Inflammatory macrophage (primary cell): ENCODE results near the gene FRAT2.

ENCODE experiments used
- DNase-seq, 2 donors: peaks; one replicate each; pipeline ENCODE4 v3.0.0-alpha.2; 2020 to 2022

Gene FRAT2

GRCh38 chr10:97323501-97323900 lies 11.0 kb downstream of the FRAT2 start:
- no peak for DNase-seq

- no peak for DNase-seq
These were observed 12.7 kb downstream of the FRAT2 start for GRCh38 chr10:97321804-97322190.

GRCh38 chr10:97321032-97321803 lies 13.3 kb downstream of the FRAT2 start:
- peak; percentile 84 to 85 for DNase-seq

GRCh38 chr10:97320480-97321031 lies 14.0 kb downstream of the FRAT2 start:
- DNase-seq: no peak

- peak; percentile 66 to 69 for DNase-seq
These were observed 14.7 kb downstream of the FRAT2 start for GRCh38 chr10:97319671-97320479.

- DNase-seq: peak; percentile 82 to 92
These were observed 15.5 kb downstream of the FRAT2 start, which contains the start of gene FRAT1 for GRCh38 chr10:97318772-97319651. Gene FRAT1 (plus strand): TSS chr10:97319271. CDS start chr10:97319454, 183 bp downstream.

- peak in 1 of 2 donors; percentile 30 for DNase-seq
These were observed 19.9 kb downstream of the FRAT2 start for GRCh38 chr10:97314671-97315070.

- no peak for DNase-seq
These were observed 21.6 kb downstream of the FRAT2 start for GRCh38 chr10:97312897-97313296.

GRCh38 chr10:97311111-97311626 lies 23.4 kb downstream of the FRAT2 start:
- DNase-seq: no peak

- peak in 1 of 2 donors; percentile 24 for DNase-seq
These were observed 26.4 kb downstream of the FRAT2 start for GRCh38 chr10:97307866-97308780.

GRCh38 chr10:97307441-97307840 lies 27.1 kb downstream of the FRAT2 start:
- DNase-seq: peak; percentile 81

GRCh38 chr10:97302088-97302791 lies 32.3 kb downstream of the FRAT2 start:
- DNase-seq: no peak

GRCh38 chr10:97300980-97301379 lies 33.5 kb downstream of the FRAT2 start:
- no peak for DNase-seq

GRCh38 chr10:97298223-97298571 lies 36.3 kb downstream of the FRAT2 start:
- DNase-seq: no peak

GRCh38 chr10:97297556-97298222 lies 36.8 kb downstream of the FRAT2 start:
- no peak for DNase-seq

GRCh38 chr10:97292862-97293198 lies 41.7 kb downstream of the FRAT2 start:
- no peak for DNase-seq

GRCh38 chr10:97292097-97292861 lies 42.2 kb downstream of the FRAT2 start, which contains the start of gene ARHGAP19:
Gene ARHGAP19 (minus strand): TSS chr10:97292637. CDS start chr10:97292627, 10 bp downstream.
- peak; percentile 98 to 100 for DNase-seq

GRCh38 chr10:97291357-97292096 lies 43.0 kb downstream of the FRAT2 start:
- DNase-seq: no peak
